Esophagus (tissue), 2 donors: Measurements from ENCODE around the gene THAP11. TPM values are rescaled to one million over a fixed set of nuclear protein-coding genes. Genes with fewer than 3 reads are reported as not detected.
"Not testable (repeated sequence)": the region's sequence is repeated elsewhere in the genome, so short reads cannot be mapped to it uniquely, and the experiment has no call there.

Experiments
- H3K27ac ChIP-seq, 2 donors: one replicate each; pipeline ENCODE4 v1.5.1; 2013; ENCODE audit warnings: low read depth in 2 of 2, mild to moderate bottlenecking in 2 of 2, inconsistent platforms in 1 of 2, low read length in 1 of 2, moderate library complexity in 1 of 2
- H3K27me3 ChIP-seq, 2 donors: one replicate each; pipeline ENCODE4 v1.6.1; 2013; ENCODE audit warnings: low read length in 2 of 2, control low read depth in 1 of 2, mild to moderate bottlenecking in 1 of 2; ENCODE audit not compliant: insufficient read depth in 2 of 2, control insufficient read depth in 1 of 2
- H3K36me3 ChIP-seq, 2 donors: one replicate each; pipeline ENCODE4 v1.6.1; 2013; ENCODE audit warnings: low read length in 1 of 2; ENCODE audit not compliant: control insufficient read depth in 2 of 2, insufficient read depth in 2 of 2
- H3K4me1 ChIP-seq, 2 donors: one replicate each; pipeline ENCODE4 v1.6.1; 2013; ENCODE audit warnings: low read length in 1 of 2; ENCODE audit not compliant: control insufficient read depth in 2 of 2, insufficient read depth in 2 of 2
- H3K4me3 ChIP-seq, 2 donors: one replicate each; pipeline ENCODE4 v1.5.1; 2013; ENCODE audit warnings: low read length in 2 of 2, mild to moderate bottlenecking in 2 of 2, low read depth in 1 of 2, moderate library complexity in 1 of 2
- H3K9me3 ChIP-seq, 2 donors: one replicate each; pipeline ENCODE4 v1.6.1; 2013; ENCODE audit warnings: mild to moderate bottlenecking in 2 of 2, low read depth in 1 of 2, low read length in 1 of 2, moderate library complexity in 1 of 2; ENCODE audit not compliant: control insufficient read depth in 2 of 2, insufficient read depth in 1 of 2
- WGBS, 2 donors: extraction: QIAGEN DNeasy Blood & Tissue Kit; methylation state at CpG; one replicate each; pipeline ENCODE4 v1.1.7; 2013; 5-methylcytosine and 5-hydroxymethylcytosine counted together
- polyA plus RNA-seq, 2 donors: library from polyadenylated mRNA; stranded (reverse); fragments of 200-250 nt; gene quantifications; one replicate each; pipeline ENCODE4 v1.2.3, GENCODE V29; 2013
- donor health status: healthy with polysubstance abuse.
- donor health status: Bipolar disorder and iron deficiency.

THAP11 gene
- polyA plus RNA-seq, 2 donors = 6.8 to 17.9 TPM

- no peak overlapping the region for H3K4me3 ChIP-seq
- peaks cover 17 to 34% of the 10 kb centered on the region in 2 donors for H3K4me1 ChIP-seq
- 29 to 33% methylated on average over 3 of the region's 3 CpGs for WGBS, 2 donors
- H3K27me3 ChIP-seq = no peaks in the 10 kb centered on the region
- H3K9me3 ChIP-seq = no peaks in the 10 kb centered on the region
- peaks cover 0 to 4% of the 10 kb centered on the region in 2 donors for H3K36me3 ChIP-seq
- H3K27ac ChIP-seq = peak overlapping the region; percentile 71 to 88
Observed at GRCh38 chr16:67857547-67858233, 15.6 kb downstream of the THAP11 start.

- H3K27ac ChIP-seq = peak overlapping the region; percentile 64 to 71
- H3K27me3 ChIP-seq = no peaks in the 10 kb centered on the region
- WGBS, 2 donors = 75 to 77% methylated on average over 4 of the region's 4 CpGs
- H3K9me3 ChIP-seq = no peaks in the 10 kb centered on the region
- peaks cover 0 to 4% of the 10 kb centered on the region in 2 donors for H3K36me3 ChIP-seq
- peaks cover 20 to 41% of the 10 kb centered on the region in 2 donors for H3K4me1 ChIP-seq
- no peak overlapping the region for H3K4me3 ChIP-seq
Observed at GRCh38 chr16:67858500-67858899, 16.4 kb downstream of the THAP11 start.

- Histone ChIP-seq H3K4me1 (peaks cover 17 to 47% of the 10 kb centered on the region in 2 donors), H3K27ac (peak overlapping the region; percentile 66 to 74)
- WGBS, 2 donors = 64 to 74% methylated on average over 8 of the region's 8 CpGs
Observed at GRCh38 chr16:67860589-67861398, 18.7 kb downstream of the THAP11 start.

GRCh38 chr16:67861877-67862276 is 19.8 kb downstream of the THAP11 start:
- Histone ChIP-seq H3K4me3 (no peak overlapping the region), H3K36me3 (peaks cover 0 to 2% of the 10 kb centered on the region in 2 donors), H3K27ac (peak overlapping the region; percentile 32 to 56), H3K4me1 (peaks cover 10 to 46% of the 10 kb centered on the region in 2 donors), H3K27me3 (no peaks in the 10 kb centered on the region), H3K9me3 (no peaks in the 10 kb centered on the region)
- 86 to 91% methylated on average over 6 of the region's 6 CpGs for WGBS, 2 donors

More at GRCh38 chr16:67860589-67861398, 18.7 kb downstream of the THAP11 start:
- Histone ChIP-seq H3K4me3 (no peak overlapping the region), H3K36me3 (peaks cover 0 to 4% of the 10 kb centered on the region in 2 donors), H3K27me3 (no peaks in the 10 kb centered on the region), H3K9me3 (no peaks in the 10 kb centered on the region)

GRCh38 chr16:67862623-67863583 is 20.8 kb downstream of the THAP11 start:
- Histone ChIP-seq H3K4me1 (peaks cover 9 to 36% of the 10 kb centered on the region in 2 donors), H3K27ac (peak overlapping the region; percentile 45 to 83), H3K36me3 (peaks cover 0 to 6% of the 10 kb centered on the region in 2 donors), H3K4me3 (no peak overlapping the region), H3K27me3 (no peaks in the 10 kb centered on the region), H3K9me3 (no peaks in the 10 kb centered on the region)
- WGBS, 2 donors = 64 to 74% methylated on average over 11 of the region's 11 CpGs

- H3K4me1 ChIP-seq = peaks cover 9 to 29% of the 10 kb centered on the region in 2 donors
- H3K9me3 ChIP-seq, H3K27me3 ChIP-seq, H3K27ac ChIP-seq, H3K4me3 ChIP-seq: not testable (repeated sequence)
- H3K36me3 ChIP-seq = peaks cover 0 to 15% of the 10 kb centered on the region in 2 donors
- 94 to 95% methylated on average over 6 of the region's 6 CpGs for WGBS, 2 donors
Observed at GRCh38 chr16:67864044-67864443, 21.9 kb downstream of the THAP11 start.

- Histone ChIP-seq H3K27me3 (no peaks in the 10 kb centered on the region), H3K4me1 (peaks cover 9 to 29% of the 10 kb centered on the region in 2 donors), H3K36me3 (peaks cover 0 to 17% of the 10 kb centered on the region in 2 donors), H3K4me3 (no peak overlapping the region), H3K9me3 (no peaks in the 10 kb centered on the region), H3K27ac (peak overlapping the region in 1 of 2 donors; percentile 15)
- 85 to 87% methylated on average over 2 of the region's 2 CpGs for WGBS, 2 donors
Observed at GRCh38 chr16:67864594-67864993, 22.5 kb downstream of the THAP11 start.

- Histone ChIP-seq H3K4me3 (no peak overlapping the region), H3K27ac (no peak overlapping the region), H3K9me3 (no peaks in the 10 kb centered on the region), H3K4me1 (peaks cover 9 to 29% of the 10 kb centered on the region in 2 donors), H3K36me3 (peaks cover 0 to 22% of the 10 kb centered on the region in 2 donors), H3K27me3 (no peaks in the 10 kb centered on the region)
- 91 to 96% methylated on average over 2 of the region's 2 CpGs for WGBS, 2 donors
Observed at GRCh38 chr16:67865318-67865717, 23.2 kb downstream of the THAP11 start.

GRCh38 chr16:67868290-67868689 is 26.2 kb downstream of the THAP11 start:
- H3K27me3 ChIP-seq = no peaks in the 10 kb centered on the region
- peaks cover 0 to 25% of the 10 kb centered on the region in 2 donors for H3K36me3 ChIP-seq
- no peaks in the 10 kb centered on the region for H3K9me3 ChIP-seq
- 71 to 94% methylated on average over 6 of the region's 6 CpGs for WGBS, 2 donors
- no peak overlapping the region for H3K27ac ChIP-seq
- H3K4me1 ChIP-seq = peaks cover 0 to 12% of the 10 kb centered on the region in 2 donors
- no peak overlapping the region for H3K4me3 ChIP-seq
